Measurements from ENCODE around the gene ZNF76.
"Not testable (repeated sequence)": the region's sequence is repeated elsewhere in the genome, so short reads cannot be mapped to it uniquely, and the experiment has no call there.

Gene ZNF76

GRCh38 chr6:35328108-35328723 lies 68.7 kb downstream of the ZNF76 start:
- DNase-seq (ENCODE audit: low read depth in 2 of 2): no peak

GRCh38 chr6:35328965-35329364 lies 69.4 kb downstream of the ZNF76 start:
- DNase-seq (ENCODE audit: low read depth in 2 of 2): not testable (repeated sequence)

GRCh38 chr6:35330541-35331119 lies 71.1 kb downstream of the ZNF76 start:
- no peak for DNase-seq (ENCODE audit: low read depth in 2 of 2)

- DNase-seq (ENCODE audit: low read depth in 2 of 2): peak in 1 of 2 donors; percentile 36
Observed at GRCh38 chr6:35332074-35332887, 72.7 kb downstream of the ZNF76 start.

GRCh38 chr6:35341557-35341956 lies 82.0 kb downstream of the ZNF76 start:
- DNase-seq (ENCODE audit: low read depth in 2 of 2): no peak

GRCh38 chr6:35342258-35343091 lies 82.9 kb downstream of the ZNF76 start, which contains the start of gene PPARD:
Gene PPARD (plus strand): TSS chr6:35342558. CDS start chr6:35411088, 68,530 bp downstream.
- peak; percentile 95 to 96 for DNase-seq (ENCODE audit: low read depth in 2 of 2)

GRCh38 chr6:35343092-35343834 lies 83.7 kb downstream of the ZNF76 start:
- DNase-seq (ENCODE audit: low read depth in 2 of 2): no peak

GRCh38 chr6:35343835-35344550 lies 84.5 kb downstream of the ZNF76 start:
- DNase-seq (ENCODE audit: low read depth in 2 of 2): no peak
